H1 (cell line): ENCODE results near the gene LNPEP. TPM values are rescaled to one million over a fixed set of nuclear protein-coding genes. Genes with fewer than 3 reads are reported as not detected.

Experiments
- CTCF ChIA-PET: fragments of 300-600 bp; sonication (Branson Sonifier 250); formaldehyde crosslinking; loops from one replicate; lab custom pipeline; 2021; ENCODE audit not compliant: partially characterized antibody; lab: Charles Lee
- POLR2A ChIA-PET: fragments of 300-600 bp; sonication (Branson Sonifier 250); formaldehyde crosslinking; loops from one replicate; lab custom pipeline; 2021; ENCODE audit warnings: inconsistent platforms; ENCODE audit not compliant: partially characterized antibody; lab: Charles Lee
- DNase-seq, 2 experiments: peaks; one replicate each; pipeline versions ENCODE4 v3.0.0 to v3.0.0-alpha.2; 2010 to 2022; ENCODE audit warnings: low spot score in 2 of 2, low read depth in 1 of 2, mixed read lengths in 1 of 2
- FAIRE-seq: peaks from 2 replicates; lab custom pipeline; 2011; peaks lifted over from hg19 to GRCh38; lab: Jason Lieb, UNC
- H2AFZ ChIP-seq: 2 replicates; pipeline ENCODE4 v1.8.1; 2012; ENCODE audit warnings: low read length, inconsistent platforms
- H2AK5ac ChIP-seq: 2 replicates; pipeline ENCODE4 v1.6.1; 2013; ENCODE audit warnings: low read depth, low read length
- H2BK120ac ChIP-seq: replicated peaks from 2 replicates; pipeline ENCODE3; 2013; ENCODE audit warnings: low read depth, low read length, inconsistent platforms
- H2BK12ac ChIP-seq: 2 replicates; pipeline ENCODE4 v1.6.1; 2013; ENCODE audit warnings: low read depth, low read length
- H2BK15ac ChIP-seq: 2 replicates; pipeline ENCODE4 v1.6.1; 2013; ENCODE audit warnings: low read length
- H2BK20ac ChIP-seq: 2 replicates; pipeline ENCODE4 v1.6.1; 2013; ENCODE audit warnings: low read length
- H2BK5ac ChIP-seq: 2 replicates; pipeline ENCODE4 v1.6.1; 2013; ENCODE audit warnings: low read depth, low read length
- H3K14ac ChIP-seq: 2 replicates; pipeline ENCODE4 v1.6.1; 2013; ENCODE audit warnings: inconsistent platforms; ENCODE audit not compliant: insufficient read length
- H3K18ac ChIP-seq: 2 replicates; pipeline ENCODE4 v1.6.1; 2013; ENCODE audit warnings: low read length; ENCODE audit errors: extremely low read depth
- H3K23ac ChIP-seq: 2 replicates; pipeline ENCODE4 v1.6.1; 2013; ENCODE audit warnings: inconsistent platforms; ENCODE audit not compliant: insufficient read length
- H3K23me2 ChIP-seq: 2 replicates; pipeline ENCODE4 v1.6.1; 2013; ENCODE audit warnings: low read depth, low read length
- H3K27ac ChIP-seq: 2 replicates; pipeline ENCODE4 v1.6.1; 2011; ENCODE audit warnings: low read depth, low read length, inconsistent platforms
- H3K27me3 ChIP-seq, 4 experiments: replicated peaks in 1 of 4; 1 replicate in 1 of 4; 2 replicates in 3 of 4; pipeline versions ENCODE4 v1.6.1 to v1.8.1; 2011 to 2013; ENCODE audit warnings: low read length in 3 of 4, mild to moderate bottlenecking in 3 of 4, inconsistent platforms in 2 of 4, mixed read lengths in 2 of 4, moderate library complexity in 1 of 4; ENCODE audit not compliant: control insufficient read depth in 3 of 4, insufficient read depth in 3 of 4; ENCODE audit errors: extremely low read depth in 1 of 4
- H3K36me3 ChIP-seq, 4 experiments: 2 replicates each; pipeline versions ENCODE4 v1.6.1 to v1.8.1; 2011 to 2013; ENCODE audit warnings: mild to moderate bottlenecking in 4 of 4, low read length in 3 of 4, moderate library complexity in 2 of 4, control low read depth in 1 of 4, inconsistent platforms in 1 of 4; ENCODE audit not compliant: insufficient read depth in 4 of 4, control insufficient read depth in 2 of 4
- H3K4ac ChIP-seq: replicated peaks from 2 replicates; pipeline ENCODE3; 2013; ENCODE audit warnings: low read length, low read depth, mixed read lengths, inconsistent platforms; ENCODE audit not compliant: insufficient read length
- H3K4me1 ChIP-seq, 4 experiments: replicated peaks in 1 of 4; 1 replicate in 1 of 4; 2 replicates in 3 of 4; pipeline versions ENCODE4 v1.6.1 to v1.8.1; 2011 to 2013; ENCODE audit warnings: low read length in 3 of 4, inconsistent platforms in 2 of 4, mixed read lengths in 1 of 4; ENCODE audit not compliant: insufficient read depth in 4 of 4, control insufficient read depth in 3 of 4
- H3K4me2 ChIP-seq, 2 experiments: 2 replicates each; pipeline versions ENCODE4 v1.6.1 to v1.8.1; 2011 to 2013; ENCODE audit warnings: low read depth in 2 of 2, low read length in 2 of 2, control low read depth in 1 of 2, inconsistent platforms in 1 of 2, mild to moderate bottlenecking in 1 of 2; ENCODE audit not compliant: insufficient read depth in 1 of 2
- H3K4me3 ChIP-seq, 4 experiments: fragments of 200-600, 300-600 bp in 1 of 4; sonication (generic), shearing (Covaris generic), sonication (Bioruptor Twin) in 1 of 4; 2 replicates each; pipeline versions ENCODE4 v1.5.1 to v1.8.1; 2011 to 2016; ENCODE audit warnings: low read length in 4 of 4, low read depth in 3 of 4, control low read depth in 2 of 4, inconsistent platforms in 2 of 4, mild to moderate bottlenecking in 2 of 4, mixed read lengths in 1 of 4, moderate library complexity in 1 of 4; ENCODE audit not compliant: insufficient read depth in 2 of 4; ENCODE audit errors: extremely low read depth in 1 of 4
- H3K56ac ChIP-seq: replicated peaks from 2 replicates; pipeline ENCODE3; 2013; ENCODE audit warnings: low read depth, mild to moderate bottlenecking, mixed read lengths, low read length, inconsistent platforms; ENCODE audit not compliant: insufficient read length
- H3K79me1 ChIP-seq: 2 replicates; pipeline ENCODE4 v1.6.1; 2013; ENCODE audit warnings: low read depth, low read length, control low read depth
- H3K79me2 ChIP-seq, 2 experiments: 2 replicates each; pipeline versions ENCODE4 v1.6.1 to v1.8.1; 2012 to 2013; ENCODE audit warnings: low read length in 2 of 2, mild to moderate bottlenecking in 2 of 2, inconsistent platforms in 1 of 2; ENCODE audit not compliant: insufficient read depth in 2 of 2, control insufficient read depth in 1 of 2
- H3K9ac ChIP-seq, 4 experiments: replicated peaks in 1 of 4; 1 replicate in 1 of 4; 2 replicates in 3 of 4; pipeline versions ENCODE4 v1.6.1 to v1.8.1; 2011 to 2013; ENCODE audit warnings: low read depth in 3 of 4, low read length in 3 of 4, control low read depth in 2 of 4, mild to moderate bottlenecking in 2 of 4, moderate library complexity in 2 of 4, inconsistent platforms in 1 of 4; ENCODE audit errors: extremely low read depth in 1 of 4
- H3K9me3 ChIP-seq, 2 experiments: 2 replicates each; pipeline versions ENCODE4 v1.6.1 to v1.8.1; 2012 to 2013; ENCODE audit warnings: mild to moderate bottlenecking in 2 of 2, moderate library complexity in 2 of 2, control low read depth in 1 of 2, inconsistent platforms in 1 of 2, low read depth in 1 of 2, low read length in 1 of 2, mixed read lengths in 1 of 2; ENCODE audit not compliant: insufficient read depth in 2 of 2
- H4K20me1 ChIP-seq, 2 experiments: replicated peaks in 1 of 2; 2 replicates each; pipeline versions ENCODE3 to v1.8.1; 2011 to 2013; ENCODE audit warnings: inconsistent platforms in 2 of 2, low read length in 2 of 2, mild to moderate bottlenecking in 1 of 2; ENCODE audit not compliant: insufficient read depth in 2 of 2, control insufficient read depth in 1 of 2
- H4K5ac ChIP-seq: 2 replicates; pipeline ENCODE4 v1.6.1; 2013; ENCODE audit warnings: low read length, low read depth, mixed read lengths, inconsistent platforms; ENCODE audit not compliant: insufficient read length
- H4K8ac ChIP-seq: 2 replicates; pipeline ENCODE4 v1.8.0; 2013; ENCODE audit warnings: mild to moderate bottlenecking, moderate library complexity, low read length, inconsistent platforms; ENCODE audit not compliant: insufficient read depth; ENCODE audit errors: extremely low read depth
- H4K91ac ChIP-seq: replicated peaks from 2 replicates; pipeline ENCODE3; 2013; ENCODE audit warnings: low read length, mixed read lengths, inconsistent platforms; ENCODE audit not compliant: insufficient read length
- CHD2 ChIP-seq: IDR thresholded peaks from 2 replicates; pipeline ENCODE4 v1.6.1; 2012; ENCODE audit warnings: low read length, improper control_type of control experiment
- KDM5A ChIP-seq: fragments of 200-600 bp; IDR thresholded peaks from 2 replicates; pipeline ENCODE4 v1.7.1; 2012; ENCODE audit warnings: mild to moderate bottlenecking, low read length, inconsistent platforms, mixed read lengths
- MAFK ChIP-seq: IDR thresholded peaks from 2 replicates; pipeline ENCODE4 v1.6.1; 2012; ENCODE audit warnings: low read depth, mild to moderate bottlenecking, improper control_type of control experiment, low read length
- RBBP5 ChIP-seq: IDR thresholded peaks from 2 replicates; pipeline ENCODE4 v1.7.1; 2012; ENCODE audit warnings: low read depth, mild to moderate bottlenecking, inconsistent platforms, low read length, moderate library complexity, borderline replicate concordance
- YY1 ChIP-seq: IDR thresholded peaks from 2 replicates; pipeline ENCODE4 v1.6.1; 2011; ENCODE audit warnings: low read depth, mild to moderate bottlenecking, low read length
- WGBS, 2 experiments: shearing (Covaris generic) in 1 of 2; methylation state at CpG; one replicate each; pipeline versions ENCODE4 v1.1.6 to v1.1.7; 2013 to 2015; ENCODE audit warnings: low lambda C conversion rate in 2 of 2, mixed read lengths in 2 of 2, inconsistent platforms in 1 of 2, low coverage in 1 of 2, missing lambda C conversion rate in 1 of 2; ENCODE audit not compliant: insufficient replicate concordance in 2 of 2, insufficient coverage in 1 of 2, insufficient read length in 1 of 2; ENCODE audit errors: extremely low coverage in 1 of 2, missing lambda C conversion rate in 1 of 2; 5-methylcytosine and 5-hydroxymethylcytosine counted together
- polyA plus RNA-seq, 7 experiments: library from polyadenylated mRNA; depleted of rRNA in 3 of 7; stranded (reverse) in 5 of 7; unstranded in 2 of 7; fragments of >200 nt in 5 of 7; fragments of 200-250 nt in 2 of 7; gene quantifications; 1 replicate in 5 of 7; 2 replicates in 1 of 7; 4 replicates in 1 of 7; pipeline versions ENCODE4 v1.2.1 to v1.2.3, GENCODE V29; 2011 to 2013; ENCODE audit warnings: missing spikeins in 2 of 7, mixed read lengths in 2 of 7
- total RNA-seq: library from RNA; stranded (reverse); fragmentation: NEBNext Ultra II Directional; extraction: Animal tissue kit (Norgen Biotek cat#: 25700); gene quantifications from 2 replicates; pipeline ENCODE4 v1.2.1, GENCODE V29; 2021

Gene LNPEP
- total and polyA plus RNA-seq, 2 of the 8 experiments (the other 6 are each of a cell fraction or from before 2014, with no cell fraction given), result 1.8 to 4.5 TPM

DNA sequence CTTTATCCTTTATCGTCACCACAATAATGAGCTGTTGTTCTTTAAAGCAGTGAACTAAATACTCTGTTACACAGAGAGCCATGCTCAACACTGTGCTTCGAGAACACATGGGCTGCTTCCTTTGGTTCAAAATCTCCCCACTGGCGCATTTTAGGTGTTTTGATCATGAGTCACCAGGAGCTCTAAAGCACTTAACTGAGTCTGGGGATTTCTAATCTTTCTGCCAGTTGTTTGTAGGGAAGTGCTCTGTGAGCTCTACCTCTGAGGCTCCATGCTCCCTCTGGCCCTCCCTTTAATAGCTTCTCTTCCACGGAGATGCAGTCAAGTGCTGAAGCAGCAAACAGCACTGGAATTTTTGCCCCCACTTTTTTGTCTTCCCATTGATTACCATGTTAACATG is 42.5 kb upstream of the LNPEP start:
- H3K9ac ChIP-seq, result no peak overlapping the region
- no peak overlapping the region for H2AK5ac ChIP-seq
- H2BK5ac ChIP-seq, result no peak overlapping the region
- no peak overlapping the region for H2BK12ac ChIP-seq
- H3K79me2 ChIP-seq, result no peaks in the 10 kb centered on the region
- H2AFZ ChIP-seq, result peak overlapping the region; percentile 73; the same call in 1 of the 2 replicates
- H3K36me3 ChIP-seq, result no peaks in the 10 kb centered on the region
- 86% methylated on average over 4 of the region's 4 CpGs; no CpG with 5 or more reads in 1 of the 2 experiments for WGBS, 2 experiments
- no peaks in the 10 kb centered on the region for H3K4me1 ChIP-seq
- no peak overlapping the region for H3K14ac ChIP-seq
- CTCF ChIA-PET, result interaction anchor here (0.7 to 1.6 kb wide), 3 partner anchors 11 to 25 kb away, joined by 3 to 6 read pairs (median 6); no protein-coding TSS in a partner anchor
- H4K5ac ChIP-seq, result no peak overlapping the region
- DNase-seq (no peak), FAIRE-seq (no peak)
- no peak for TF ChIP-seq KDM5A
- no peak for TF ChIP-seq MAFK
- no peak for TF ChIP-seq CHD2
- no peak for TF ChIP-seq YY1
- TF ChIP-seq RBBP5, result no peak
- H3K56ac ChIP-seq, result no peak overlapping the region
- H4K8ac ChIP-seq, result no peak overlapping the region
- POLR2A ChIA-PET, result no interaction called here
- H3K79me1 ChIP-seq, result no peaks in the 10 kb centered on the region
- no peak overlapping the region for H4K91ac ChIP-seq
- H4K20me1 ChIP-seq, result no peaks in the 10 kb centered on the region
- H3K23ac ChIP-seq, result no peak overlapping the region
- no peak overlapping the region for H3K4me2 ChIP-seq
- no peak overlapping the region for H2BK120ac ChIP-seq
- no peak overlapping the region for H3K27ac ChIP-seq
- no peaks in the 10 kb centered on the region for H3K9me3 ChIP-seq
- H2BK20ac ChIP-seq, result no peak overlapping the region
- H3K23me2 ChIP-seq, result no peaks in the 10 kb centered on the region
- no peak overlapping the region for H3K4ac ChIP-seq
- no peak overlapping the region for H3K4me3 ChIP-seq
- no peak overlapping the region for H3K18ac ChIP-seq
- H3K27me3 ChIP-seq, result no peaks in the 10 kb centered on the region
- H2BK15ac ChIP-seq, result no peak overlapping the region
